SK-N-SH treated with all-trans-retinoic acid at 6 μM for 48 hours (cell line): ENCODE results near the gene RNPEPL1.

Source experiments
- ESRRG ChIP-seq: fragments of 250-450 bp; sonication (Bioruptor Pico); IDR thresholded peaks from 2 replicates; pipeline ENCODE4 v1.6.1; 2021; ENCODE audit warnings: mild to moderate bottlenecking
- PATZ1 ChIP-seq: fragments of 250-450 bp; sonication (Bioruptor Pico); IDR thresholded peaks from 2 replicates; pipeline ENCODE4 v1.8.0; 2020; ENCODE audit warnings: mild to moderate bottlenecking, moderate library complexity, borderline replicate concordance
- SNAI2 ChIP-seq: fragments of 250-450 bp; sonication (Bioruptor Pico); IDR thresholded peaks from 2 replicates; pipeline ENCODE4 v1.5.0; 2020; ENCODE audit warnings: mild to moderate bottlenecking, moderate library complexity

- TF ChIP-seq PATZ1 (CRISPR knock-in tag) = no peak
- no peak for TF ChIP-seq ESRRG
- TF ChIP-seq SNAI2 (CRISPR knock-in tag) = no peak
Observed at GRCh38 chr2:240611601-240612210, 43.4 kb downstream of the RNPEPL1 start.
